Measurements from ENCODE around the gene WDR54.

DNA sequence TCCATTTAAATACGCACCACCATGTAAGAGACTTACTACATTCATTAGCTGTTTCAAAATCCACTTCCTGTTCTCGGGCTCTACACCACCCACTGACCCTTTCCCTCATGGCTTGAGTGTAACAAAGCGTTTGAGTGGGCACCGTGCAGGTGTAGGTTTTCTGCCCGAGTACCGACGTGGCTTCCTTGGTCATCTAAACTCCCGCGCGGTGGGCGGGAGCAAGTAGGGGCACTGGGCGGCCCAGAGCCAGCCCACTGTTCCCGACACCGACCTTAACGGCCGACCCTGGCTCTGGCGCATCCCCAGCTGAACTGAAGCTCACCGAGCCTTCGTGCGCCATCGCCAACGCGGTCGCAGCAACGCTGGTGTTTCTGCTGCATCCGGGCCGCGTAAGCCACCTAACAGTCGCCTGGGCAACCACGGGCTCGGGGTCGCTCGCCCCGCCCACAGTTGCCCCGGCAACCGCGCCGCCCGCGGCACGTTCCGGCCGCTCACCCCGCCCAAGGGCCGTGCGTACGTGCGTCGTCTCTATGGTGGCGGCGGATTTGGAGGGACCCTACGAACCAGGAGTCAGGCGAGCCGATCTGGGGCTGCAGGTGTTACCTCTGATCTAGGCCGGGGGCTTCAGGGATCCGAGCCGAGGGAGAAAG is at the start of gene WDR54, which contains the start of gene C2orf81:
- TF ChIP-seq, protein P1, sequence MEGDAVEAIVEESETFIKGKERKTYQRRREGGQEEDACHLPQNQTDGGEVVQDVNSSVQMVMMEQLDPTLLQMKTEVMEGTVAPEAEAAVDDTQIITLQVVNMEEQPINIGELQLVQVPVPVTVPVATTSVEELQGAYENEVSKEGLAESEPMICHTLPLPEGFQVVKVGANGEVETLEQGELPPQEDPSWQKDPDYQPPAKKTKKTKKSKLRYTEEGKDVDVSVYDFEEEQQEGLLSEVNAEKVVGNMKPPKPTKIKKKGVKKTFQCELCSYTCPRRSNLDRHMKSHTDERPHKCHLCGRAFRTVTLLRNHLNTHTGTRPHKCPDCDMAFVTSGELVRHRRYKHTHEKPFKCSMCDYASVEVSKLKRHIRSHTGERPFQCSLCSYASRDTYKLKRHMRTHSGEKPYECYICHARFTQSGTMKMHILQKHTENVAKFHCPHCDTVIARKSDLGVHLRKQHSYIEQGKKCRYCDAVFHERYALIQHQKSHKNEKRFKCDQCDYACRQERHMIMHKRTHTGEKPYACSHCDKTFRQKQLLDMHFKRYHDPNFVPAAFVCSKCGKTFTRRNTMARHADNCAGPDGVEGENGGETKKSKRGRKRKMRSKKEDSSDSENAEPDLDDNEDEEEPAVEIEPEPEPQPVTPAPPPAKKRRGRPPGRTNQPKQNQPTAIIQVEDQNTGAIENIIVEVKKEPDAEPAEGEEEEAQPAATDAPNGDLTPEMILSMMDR (IDR thresholded peaks at IDR 0.05) = no peak
- TF ChIP-seq EP300 (IDR thresholded peaks at IDR 0.05; ENCODE audit: low read depth) = no peak

Measured in transverse colon (tissue), 3 donors.